ENCODE measurements around the gene GSK3B. TPM values are rescaled to one million over a fixed set of nuclear protein-coding genes. Genes with fewer than 3 reads are reported as not detected.

GSK3B gene
- total RNA-seq, 1 experiment from 2014 or later = 46.5 TPM

DNA sequence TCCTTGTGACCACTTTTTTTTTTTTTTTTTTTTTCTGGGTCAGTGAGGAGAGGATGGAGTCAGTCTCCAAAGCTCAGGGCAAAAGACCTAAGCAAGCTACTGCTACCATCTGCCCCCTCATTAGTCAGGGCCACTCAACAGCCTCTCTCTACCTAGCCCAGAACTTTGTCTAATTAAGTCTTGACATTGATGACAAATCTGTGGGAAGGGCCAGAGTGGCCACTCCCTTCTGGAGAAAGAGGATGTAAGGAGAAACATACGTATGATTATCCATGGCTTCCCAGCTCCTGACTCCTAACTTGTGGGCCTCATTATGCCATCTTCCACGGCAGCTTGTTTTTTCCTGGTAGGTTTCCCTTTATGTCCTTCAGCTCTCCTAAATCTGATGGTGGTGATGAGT, 274.4 kb downstream of the GSK3B start:
- no peak for DNase-seq (ENCODE audit: low read depth)

DNA sequence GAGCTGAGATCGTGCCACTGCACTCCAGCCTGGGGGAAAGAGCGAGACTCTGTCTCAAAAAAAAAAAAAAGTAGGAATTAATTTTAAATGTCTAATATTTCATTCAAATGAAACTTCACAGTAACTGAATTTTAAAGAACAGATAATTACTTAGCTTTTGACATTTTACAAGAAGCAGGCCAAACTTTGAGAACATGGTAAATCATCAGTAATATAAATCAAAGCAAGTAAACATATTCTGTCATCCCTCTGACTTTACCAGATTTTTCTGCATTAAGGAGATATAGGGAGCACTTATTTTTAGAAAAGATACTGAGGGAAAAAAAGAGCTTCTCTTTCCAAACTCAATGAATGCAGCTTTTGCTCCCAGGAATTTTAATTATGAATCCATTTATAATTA, 275.3 kb downstream of the GSK3B start:
- DNase-seq (ENCODE audit: low read depth) = no peak

DNA sequence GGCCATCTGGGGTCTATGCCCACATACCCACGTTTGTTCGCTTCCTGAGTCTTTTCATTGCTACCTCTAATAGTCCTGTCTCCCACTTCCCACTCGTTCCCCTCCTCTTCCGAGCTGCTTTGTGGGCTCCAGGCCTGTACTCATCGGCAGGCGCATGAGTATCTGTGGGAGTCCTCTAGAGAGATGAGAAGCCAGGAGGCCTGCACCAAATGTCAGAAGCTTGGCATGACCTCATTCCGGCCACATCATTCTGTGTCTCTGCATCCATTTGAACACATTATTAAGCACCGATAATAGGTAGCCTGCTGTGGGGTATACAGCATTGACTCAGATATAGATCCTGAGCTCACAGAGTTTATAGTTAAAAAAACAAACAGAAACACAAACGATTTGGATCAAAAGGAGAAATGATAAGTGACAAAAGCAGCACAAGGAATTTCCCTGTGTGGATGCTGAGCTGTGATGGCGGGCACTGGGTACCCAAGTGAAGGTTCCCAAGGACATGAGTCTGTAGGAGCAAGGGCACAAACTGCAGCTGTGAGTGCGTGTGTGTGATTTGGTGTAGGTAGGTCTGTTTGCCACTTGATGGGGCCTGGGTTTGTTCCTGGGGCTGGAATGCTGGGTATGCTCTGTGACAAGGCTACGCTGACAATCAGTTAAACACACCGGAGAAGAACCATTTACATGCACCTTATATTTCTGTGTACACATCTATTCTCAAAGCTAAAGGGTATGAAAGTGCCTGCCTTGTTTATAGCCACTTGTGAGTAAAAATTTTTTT, 276.5 kb downstream of the GSK3B start:
- no peak for DNase-seq (ENCODE audit: low read depth)

DNA sequence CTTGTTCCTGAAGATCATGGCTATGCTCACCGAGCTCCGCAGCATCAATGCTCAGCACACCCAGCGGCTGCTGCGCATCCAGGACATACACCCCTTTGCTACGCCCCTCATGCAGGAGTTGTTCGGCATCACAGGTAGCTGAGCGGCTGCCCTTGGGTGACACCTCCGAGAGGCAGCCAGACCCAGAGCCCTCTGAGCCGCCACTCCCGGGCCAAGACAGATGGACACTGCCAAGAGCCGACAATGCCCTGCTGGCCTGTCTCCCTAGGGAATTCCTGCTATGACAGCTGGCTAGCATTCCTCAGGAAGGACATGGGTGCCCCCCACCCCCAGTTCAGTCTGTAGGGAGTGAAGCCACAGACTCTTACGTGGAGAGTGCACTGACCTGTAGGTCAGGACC, 277.2 kb downstream of the GSK3B start:
- no peak for DNase-seq (ENCODE audit: low read depth)

DNA sequence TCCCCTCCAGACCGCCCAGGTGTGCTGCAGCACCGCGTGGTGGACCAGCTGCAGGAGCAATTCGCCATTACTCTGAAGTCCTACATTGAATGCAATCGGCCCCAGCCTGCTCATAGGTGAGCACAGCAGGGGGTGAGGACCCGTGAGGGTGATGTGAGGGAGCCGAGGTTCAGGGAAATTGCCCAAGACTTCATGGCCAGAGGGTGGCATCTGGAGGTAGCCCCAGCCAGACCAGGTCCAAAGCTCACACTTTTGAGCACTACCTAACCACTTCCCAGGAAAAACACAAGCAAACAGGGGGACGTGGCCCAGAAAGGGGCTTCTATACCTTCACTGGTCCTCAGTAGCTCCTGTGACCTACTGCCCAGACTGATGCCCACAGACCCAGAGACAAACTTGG, 278.5 kb downstream of the GSK3B start:
- no peak for DNase-seq (ENCODE audit: low read depth)

DNA sequence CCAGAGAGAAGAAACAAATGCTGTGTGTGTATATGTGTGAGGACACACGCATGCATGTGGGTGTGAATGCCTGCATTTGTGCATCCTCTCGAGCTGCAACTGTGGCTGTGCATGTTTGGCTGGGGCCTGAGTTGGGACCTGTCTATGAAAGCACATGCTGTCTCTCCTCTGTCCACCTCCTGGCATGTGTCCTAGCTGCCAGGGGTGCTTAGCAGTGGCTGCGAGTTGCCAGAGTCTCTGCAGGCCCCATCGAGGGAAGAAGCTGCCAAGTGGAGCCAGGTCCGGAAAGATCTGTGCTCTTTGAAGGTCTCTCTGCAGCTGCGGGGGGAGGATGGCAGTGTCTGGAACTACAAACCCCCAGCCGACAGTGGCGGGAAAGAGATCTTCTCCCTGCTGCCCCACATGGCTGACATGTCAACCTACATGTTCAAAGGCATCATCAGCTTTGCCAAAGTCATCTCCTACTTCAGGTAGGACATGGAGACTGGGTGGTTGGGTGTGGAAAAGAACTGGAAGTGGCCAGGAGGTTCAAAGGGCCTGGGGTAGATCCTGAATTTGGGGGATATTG, 281.7 kb downstream of the GSK3B start:
- no peak for DNase-seq (ENCODE audit: low read depth)

DNA sequence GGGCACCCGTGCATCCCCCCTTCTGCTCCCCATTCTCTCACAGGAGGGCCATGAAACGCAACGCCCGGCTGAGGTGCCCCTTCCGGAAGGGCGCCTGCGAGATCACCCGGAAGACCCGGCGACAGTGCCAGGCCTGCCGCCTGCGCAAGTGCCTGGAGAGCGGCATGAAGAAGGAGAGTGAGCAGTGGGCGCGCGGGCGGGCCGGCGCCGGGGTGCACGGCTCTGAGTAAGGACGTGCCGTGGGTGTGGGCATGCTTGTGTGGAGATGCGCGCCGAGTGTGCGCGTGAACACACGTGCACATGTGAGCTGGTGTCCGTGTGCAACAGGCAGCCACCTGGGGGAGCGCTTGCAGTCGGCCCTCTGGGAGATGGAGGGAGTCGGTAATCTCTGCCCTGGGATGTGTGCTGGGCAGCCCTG, 284.2 kb downstream of the GSK3B start:
- no peak for DNase-seq (ENCODE audit: low read depth)

DNA sequence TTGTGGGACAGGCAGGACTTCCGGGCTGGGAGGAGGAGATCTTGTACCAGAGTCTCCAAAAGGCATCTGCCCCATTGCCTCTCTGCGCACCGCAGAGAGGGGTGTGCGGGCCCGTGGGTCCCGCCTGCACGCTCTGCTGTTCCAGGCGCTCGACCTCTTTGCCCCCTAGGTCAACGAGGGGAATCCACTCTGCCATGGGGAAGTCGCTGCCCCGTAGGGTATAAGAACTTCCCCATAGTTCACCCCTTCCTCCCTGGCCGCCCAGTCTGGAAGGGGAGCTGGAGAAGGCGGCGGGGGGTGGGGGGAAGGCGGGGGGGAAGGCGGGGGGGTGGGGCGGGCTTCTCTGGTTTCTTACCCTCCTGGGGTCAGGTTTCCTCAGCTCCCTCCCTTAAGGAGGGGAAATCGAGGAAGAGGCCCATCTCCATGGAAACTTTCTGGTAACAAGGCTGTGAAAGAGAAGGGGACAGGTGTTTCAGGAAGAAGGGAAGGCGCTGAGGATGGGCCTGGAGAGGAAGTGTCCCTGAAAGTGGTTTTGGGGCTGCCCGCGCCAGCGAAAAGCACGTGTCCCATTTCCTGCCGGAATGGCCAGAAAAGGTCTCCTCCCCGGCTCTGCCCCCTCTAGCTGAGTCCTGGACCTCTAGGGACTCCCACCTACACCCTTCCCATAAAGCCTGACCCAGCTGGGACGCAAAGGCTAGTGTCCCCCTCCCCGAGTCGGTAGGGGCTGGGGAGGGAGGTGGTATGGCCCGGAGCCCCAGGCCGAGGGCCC, 284.8 kb downstream of the GSK3B start:
- no peak for DNase-seq (ENCODE audit: low read depth)

DNA sequence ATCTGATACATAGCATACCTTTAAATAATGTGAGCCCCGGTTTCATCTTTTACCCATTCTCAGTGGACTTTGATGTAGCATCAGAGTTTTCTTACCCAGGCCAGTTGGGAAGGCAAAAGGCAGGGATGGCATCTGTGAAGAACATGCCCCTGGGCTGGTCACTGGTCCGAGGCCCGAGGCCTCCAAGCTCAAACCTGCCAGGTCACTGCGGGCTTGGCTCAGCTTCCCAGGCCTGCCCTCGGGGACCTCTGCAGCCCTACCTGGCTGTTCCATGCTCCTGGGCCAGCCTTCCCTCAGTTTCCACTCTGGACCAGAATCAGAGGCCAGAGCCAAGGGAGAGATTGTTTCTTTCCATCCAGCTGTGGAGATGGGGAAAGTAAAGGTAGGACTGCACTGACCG, 285.4 kb downstream of the GSK3B start:
- DNase-seq (ENCODE audit: low read depth) = no peak

DNA sequence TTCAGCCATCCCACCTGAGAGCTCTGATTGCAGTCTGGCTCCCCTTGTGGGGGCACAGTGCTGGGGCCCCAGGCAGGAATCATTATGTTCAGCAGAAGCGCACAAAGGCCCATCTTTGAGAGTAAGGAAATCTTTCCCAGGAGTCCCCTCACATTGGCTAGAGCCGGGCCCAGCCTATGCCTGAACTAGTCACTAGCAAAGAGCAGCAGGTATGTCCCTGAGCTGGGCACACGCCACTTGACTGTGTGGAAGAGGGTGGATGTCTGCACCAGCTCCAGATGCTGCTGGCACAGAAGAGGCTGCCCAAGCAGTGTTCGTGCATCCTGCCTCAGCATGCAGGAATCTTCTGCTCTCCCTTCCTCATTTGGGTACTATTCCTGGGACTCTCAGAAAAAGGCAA, 286.0 kb downstream of the GSK3B start:
- no peak for DNase-seq (ENCODE audit: low read depth)

DNA sequence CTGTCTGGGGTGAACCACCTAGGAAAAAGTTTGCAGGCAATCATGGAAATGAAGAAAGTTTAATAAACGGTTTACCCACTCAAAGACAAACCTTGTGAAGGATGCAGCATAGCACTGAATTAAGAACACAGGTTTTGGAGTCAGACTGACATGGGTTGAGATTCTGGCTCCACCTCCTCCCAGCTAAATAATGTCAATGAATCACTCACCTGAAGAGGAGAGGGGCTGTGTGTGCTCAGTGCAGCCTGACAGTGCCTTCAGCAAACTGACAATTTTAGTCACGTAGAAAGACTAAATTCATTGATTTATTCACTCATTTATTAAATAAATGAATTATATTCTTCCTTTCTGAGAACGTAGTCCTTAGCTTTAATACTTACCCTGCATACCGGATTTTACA, 293.4 kb downstream of the GSK3B start:
- no peak for DNase-seq (ENCODE audit: low read depth)

DNA sequence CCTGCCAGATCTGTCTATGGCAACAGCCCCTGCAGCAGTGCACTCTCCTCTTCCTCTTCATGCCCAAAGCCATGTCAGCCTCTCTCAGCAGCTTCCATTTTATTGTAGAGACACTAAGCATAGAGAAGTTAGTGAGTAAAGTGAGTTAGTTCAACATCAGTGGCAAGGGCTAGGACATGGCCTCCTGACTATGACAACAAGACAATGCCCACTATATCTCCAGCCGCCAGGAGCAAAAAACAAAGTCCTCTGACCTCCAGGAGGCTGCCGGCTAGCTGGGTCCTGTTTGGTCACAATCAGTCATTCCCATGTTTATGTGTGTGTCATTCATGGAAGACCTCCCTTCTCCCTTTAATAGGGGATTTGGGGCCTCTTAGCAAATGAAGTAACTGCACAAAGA, 297.5 kb downstream of the GSK3B start:
- no peak for DNase-seq (ENCODE audit: low read depth)

DNA sequence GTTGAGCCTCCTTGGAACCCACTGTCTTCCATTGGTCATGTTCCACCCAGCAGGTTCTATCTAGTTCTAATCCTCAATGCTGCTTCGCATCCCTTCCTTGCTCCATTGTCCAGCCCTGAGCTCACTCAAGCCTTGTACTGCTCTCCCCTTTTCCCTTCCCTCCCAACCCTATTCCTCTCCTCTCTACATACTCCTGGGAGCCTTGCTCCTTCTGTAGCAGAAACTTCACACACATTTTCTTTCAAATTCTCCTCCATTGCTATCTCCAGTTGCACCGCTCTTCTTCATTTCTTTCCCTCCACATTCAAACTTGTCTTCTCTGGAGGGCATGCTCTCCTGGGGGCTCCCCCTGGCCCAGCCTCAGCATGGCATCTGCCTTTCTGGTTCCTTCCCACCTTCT, 297.9 kb downstream of the GSK3B start:
- DNase-seq (ENCODE audit: low read depth) = no peak

DNA sequence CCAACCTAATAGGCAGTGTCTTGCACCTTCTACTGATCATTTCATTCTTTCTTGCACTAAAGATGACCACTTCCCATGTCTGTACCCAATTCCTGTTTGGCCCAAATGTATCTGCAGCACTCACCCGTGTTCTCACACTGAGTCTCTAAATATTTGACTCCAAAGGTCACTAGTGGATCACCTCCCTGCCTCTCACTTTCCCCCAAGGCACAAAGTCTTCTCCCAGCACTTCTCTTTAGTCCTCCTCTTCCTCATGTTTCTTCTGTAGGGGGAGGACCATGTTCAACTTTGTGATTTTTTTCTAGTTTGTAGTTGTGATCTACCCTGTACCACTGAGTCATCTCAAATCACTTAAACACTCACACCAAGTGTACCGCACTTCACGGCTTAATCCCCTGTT, 298.4 kb downstream of the GSK3B start:
- no peak for DNase-seq (ENCODE audit: low read depth)

DNA sequence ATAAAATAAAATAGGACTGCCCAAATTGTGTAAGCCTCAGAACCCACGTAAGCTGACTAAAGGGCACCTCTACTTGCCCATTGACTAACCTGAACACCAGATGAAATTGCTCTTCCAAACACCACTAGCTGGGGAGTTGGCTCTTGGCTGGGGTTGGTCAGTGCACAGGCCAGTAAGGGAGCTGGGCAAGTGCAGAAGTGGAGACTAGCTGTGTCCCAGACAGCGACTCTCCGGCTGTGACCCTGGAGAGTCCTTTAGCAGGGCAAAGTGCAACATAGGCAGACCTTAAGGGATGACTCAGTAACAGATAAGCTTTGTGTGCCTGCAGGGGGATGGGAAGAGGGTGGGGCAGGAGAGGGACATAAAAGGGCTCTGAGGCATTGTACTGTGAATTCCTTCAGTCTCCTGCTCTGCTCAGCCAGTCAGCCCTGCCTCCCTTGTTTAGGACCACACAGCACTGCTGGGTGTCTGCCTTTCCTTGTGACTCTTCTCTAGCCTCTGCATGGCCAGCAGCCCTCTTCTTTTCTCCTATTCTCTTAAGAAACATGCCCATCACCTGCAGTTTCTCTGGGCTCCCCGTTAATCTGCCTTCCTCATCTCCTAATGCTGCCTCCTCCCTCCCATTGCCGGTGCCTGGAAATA, 299.2 kb downstream of the GSK3B start:
- peak; percentile 53 for DNase-seq (ENCODE audit: low read depth)

DNA sequence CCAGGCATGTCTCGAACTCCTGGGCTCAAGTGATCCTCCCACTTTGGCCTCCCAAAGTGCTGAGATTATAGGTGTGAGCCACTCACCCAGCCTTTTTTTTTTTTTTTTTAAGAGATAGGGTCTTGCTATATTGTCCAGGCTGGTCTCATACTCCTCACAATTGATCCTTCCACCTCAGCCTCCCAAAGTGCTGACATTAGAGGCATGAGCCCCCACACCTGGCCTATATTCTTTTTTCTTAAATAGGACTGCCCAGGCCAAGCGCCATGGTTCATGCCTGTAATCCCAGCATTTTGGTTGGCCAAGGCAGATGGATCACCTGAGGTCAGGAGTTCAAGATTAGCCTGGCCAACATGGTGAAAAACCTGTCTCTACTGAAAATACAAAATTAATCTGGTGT, 299.8 kb downstream of the GSK3B start:
- no peak for DNase-seq (ENCODE audit: low read depth)

DNA sequence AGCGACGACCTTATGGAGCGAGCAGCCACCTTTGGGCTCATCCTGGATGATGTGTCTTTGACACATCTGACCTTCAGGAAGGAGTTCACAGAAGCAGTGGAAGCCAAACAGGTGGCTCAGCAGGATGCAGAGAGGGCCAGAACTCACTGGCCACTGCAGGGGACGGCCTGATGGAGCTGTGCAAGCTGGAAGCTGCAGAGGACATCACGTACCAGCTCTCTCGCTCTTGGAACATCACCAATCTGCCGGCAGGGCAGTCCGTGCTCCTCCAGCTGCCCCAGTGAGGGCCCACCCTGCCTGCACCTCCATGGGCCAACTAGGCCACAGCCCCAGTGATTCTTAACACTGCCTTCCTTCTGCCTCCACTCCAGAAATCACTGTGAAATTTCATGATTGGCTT, 302.0 kb downstream of the GSK3B start:
- no peak for DNase-seq (ENCODE audit: low read depth)

DNA sequence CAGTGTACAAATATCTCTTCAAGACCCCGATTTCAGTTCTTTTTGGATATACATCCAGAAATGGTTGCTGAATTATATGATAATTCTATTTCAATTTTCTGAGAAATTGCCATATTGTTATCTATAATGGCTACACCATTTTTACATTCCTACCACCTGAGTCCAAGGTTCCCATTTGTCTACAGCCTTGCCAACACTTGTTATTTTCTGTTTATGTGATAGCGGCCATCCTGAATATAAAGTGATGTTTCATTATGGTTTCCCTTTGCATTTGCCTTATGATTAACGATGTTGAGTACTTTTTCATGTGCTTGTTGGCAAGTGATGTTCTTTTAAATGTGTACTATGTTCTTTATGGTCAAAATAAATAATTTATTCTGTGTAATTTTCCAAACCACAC, 303.9 kb downstream of the GSK3B start:
- DNase-seq (ENCODE audit: low read depth) = no peak

DNA sequence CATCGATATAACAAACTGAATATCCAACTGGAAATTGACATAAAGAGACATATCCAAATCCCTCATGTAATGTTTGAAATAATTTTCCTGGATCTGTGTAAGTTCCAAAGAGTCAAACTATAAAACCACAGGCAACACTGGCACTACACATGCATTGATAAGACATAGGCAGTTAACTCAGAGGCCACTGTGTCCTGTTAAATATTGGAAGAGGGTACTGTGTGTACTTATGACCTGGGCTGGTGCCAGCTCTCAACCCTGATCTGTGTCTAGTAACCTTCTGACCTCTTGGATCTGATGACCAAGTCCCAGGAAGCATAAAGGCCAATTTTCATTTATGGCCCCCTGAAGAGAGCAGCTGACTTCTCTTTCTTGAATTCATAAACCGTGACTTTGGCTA, 307.8 kb downstream of the GSK3B start:
- DNase-seq (ENCODE audit: low read depth) = no peak

DNA sequence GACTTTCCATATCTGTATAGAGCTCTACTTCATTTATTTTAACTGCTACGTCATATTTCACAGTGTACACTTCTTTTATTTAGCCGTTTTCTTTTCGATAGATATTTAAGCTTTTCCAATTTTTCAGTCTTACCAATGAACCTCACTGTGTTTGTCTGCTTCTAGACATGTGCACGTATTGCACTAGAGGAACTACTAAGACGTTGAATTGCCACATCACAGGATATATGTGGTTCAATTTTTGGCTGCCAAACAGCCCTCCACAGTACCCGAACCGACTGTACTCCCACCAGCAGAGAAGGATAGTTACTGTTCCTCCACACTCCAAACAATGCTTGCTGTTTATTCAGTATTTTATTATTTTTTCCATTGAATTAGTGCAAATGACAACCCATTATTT, 310.4 kb downstream of the GSK3B start:
- no peak for DNase-seq (ENCODE audit: low read depth)

DNA sequence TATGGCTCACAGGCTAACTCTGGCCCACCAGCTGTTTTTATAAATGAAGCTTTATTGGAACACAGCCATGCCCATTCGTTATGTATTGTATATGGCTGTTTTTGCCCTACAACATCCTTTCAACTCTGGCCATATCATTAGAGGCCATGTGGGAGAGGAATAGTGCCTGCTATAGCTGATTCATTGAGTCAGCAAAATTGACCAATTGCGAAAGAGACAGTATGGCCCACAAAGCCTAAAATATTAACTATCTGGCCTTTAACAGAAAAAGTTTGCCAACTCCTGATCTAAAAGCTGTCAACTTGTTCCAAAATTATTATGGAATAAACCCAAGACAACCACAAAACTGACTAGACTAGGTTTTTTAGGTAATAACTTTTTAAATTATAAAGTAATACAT, 311.0 kb downstream of the GSK3B start:
- no peak for DNase-seq (ENCODE audit: low read depth)

DNA sequence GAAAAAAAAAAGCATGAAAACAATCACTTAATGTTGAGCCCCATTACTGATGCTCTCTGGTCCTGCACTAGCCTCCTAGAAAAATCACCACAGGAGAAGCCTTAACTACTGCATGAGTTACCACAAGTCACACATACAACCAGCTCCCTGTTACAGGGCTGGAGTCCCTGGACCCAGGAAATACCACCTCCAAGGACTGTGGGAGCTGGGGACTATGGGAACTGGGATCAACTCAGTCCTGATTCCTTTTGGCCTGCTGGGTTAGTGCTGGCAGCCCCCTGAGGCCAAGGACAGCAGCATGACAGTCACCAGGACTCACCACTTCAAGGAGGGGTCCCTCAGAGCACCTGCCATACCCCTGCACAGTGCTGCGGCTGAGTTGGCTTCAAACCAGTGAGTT, 311.8 kb downstream of the GSK3B start:
- no peak for DNase-seq (ENCODE audit: low read depth)

All from LHCN-M2 (cell line).